Thyroid gland (tissue), 4 donors: Measurements from ENCODE around the gene COQ8A. TPM values are rescaled to one million over a fixed set of nuclear protein-coding genes. Genes with fewer than 3 reads are reported as not detected.

Source experiments
- DNase-seq, 2 donors: peaks; one replicate each; pipeline ENCODE4 v3.0.0-alpha.2; 2019
- H3K27ac ChIP-seq, 3 donors: fragments of 200-600 bp; sonication (generic); 1 replicate in 2 of 3; 2 replicates in 1 of 3; pipeline ENCODE4 v1.5.1; 2016 to 2019; ENCODE audit warnings: mild to moderate bottlenecking in 1 of 3, moderate library complexity in 1 of 3
- H3K27me3 ChIP-seq: fragments of 200-600 bp; sonication (generic); one replicate; pipeline ENCODE4 v1.5.1; 2019
- H3K36me3 ChIP-seq, 2 donors: fragments of 200-600 bp; sonication (generic); one replicate each; pipeline ENCODE4 v1.5.1; 2016 to 2019
- H3K4me1 ChIP-seq, 2 donors: fragments of 200-600 bp; sonication (generic); one replicate each; pipeline ENCODE4 v1.5.1; 2017 to 2019
- H3K4me3 ChIP-seq, 3 donors: fragments of 200-600 bp; sonication (generic); replicated peaks in 1 of 3; 1 replicate in 2 of 3; 2 replicates in 1 of 3; pipeline ENCODE4 v1.5.1; 2016; ENCODE audit warnings: mild to moderate bottlenecking in 1 of 3
- H3K9me3 ChIP-seq: fragments of 200-600 bp; sonication (generic); one replicate; pipeline ENCODE4 v1.5.1; 2017
- CTCF ChIP-seq, 6 experiments: fragments of 200-600 bp in 3 of 6; fragments of 450-650 bp in 3 of 6; sonication (generic) in 3 of 6; IDR thresholded peaks; one replicate each; pipeline ENCODE4 v1.5.1; 2016 to 2019; ENCODE audit warnings: antibody characterized with exemption in 6 of 6, mild to moderate bottlenecking in 2 of 6, inconsistent platforms in 1 of 6, moderate library complexity in 1 of 6
- POLR2A ChIP-seq, 2 donors: fragments of 450-650 bp; IDR thresholded peaks; one replicate each; pipeline ENCODE4 v1.6.1; 2017; ENCODE audit warnings: antibody characterized with exemption in 2 of 2, mild to moderate bottlenecking in 2 of 2, moderate library complexity in 1 of 2
- WGBS, 2 donors: methylation state at CpG; one replicate each; pipeline ENCODE4 v1.1.5; 2017; 5-methylcytosine and 5-hydroxymethylcytosine counted together
- intact Hi-C: fragments of 100-400 bp; cut with DNase I; formaldehyde crosslinking; loops from one replicate; pipeline ENCODE4 v1.15.1; 2023
- total RNA-seq, 4 donors: library from RNA; depleted of rRNA; stranded (reverse); fragments of >200 nt; gene quantifications; one replicate each; pipeline ENCODE4 v1.2.3, GENCODE V29; 2016

Gene COQ8A
- total RNA-seq, 4 donors from 2014 or later: 25.1 to 35.9 (median 30.1) TPM

- intact Hi-C loops: no loop called here
- no peak for DNase-seq
- WGBS, 2 donors: 92 to 94% methylated on average over 4 of the region's 4 CpGs
- no peaks in the 10 kb centered on the region for H3K4me1 ChIP-seq
- no peak for TF ChIP-seq CTCF (IDR thresholded peaks at IDR 0.05)
- H3K9me3 ChIP-seq: no peaks in the 10 kb centered on the region
- H3K4me3 ChIP-seq: no peak overlapping the region
- no peaks in the 10 kb centered on the region for H3K27me3 ChIP-seq
- H3K36me3 ChIP-seq: peaks cover 0 to 10% of the 10 kb centered on the region in 2 donors
- H3K27ac ChIP-seq: no peak overlapping the region
Observed at GRCh38 chr1:226901421-226901820, 38.7 kb upstream of the COQ8A start.

- Histone ChIP-seq H3K9me3 (no peaks in the 10 kb centered on the region), H3K27ac (no peak overlapping the region), H3K27me3 (no peaks in the 10 kb centered on the region), H3K4me1 (no peaks in the 10 kb centered on the region), H3K4me3 (no peak overlapping the region), H3K36me3 (peaks cover 0 to 10% of the 10 kb centered on the region in 2 donors)
- TF ChIP-seq POLR2A (IDR thresholded peaks at IDR 0.05): no peak
- TF ChIP-seq CTCF (IDR thresholded peaks at IDR 0.05): no peak
- no peak for DNase-seq
- WGBS, 2 donors: 73 to 86% methylated on average over 4 of the region's 4 CpGs
- intact Hi-C loops: no loop called here
Observed at GRCh38 chr1:226902601-226903000, 37.5 kb upstream of the COQ8A start.

- H3K4me3 ChIP-seq: no peak overlapping the region
- no peaks in the 10 kb centered on the region for H3K27me3 ChIP-seq
- DNase-seq: peak in 1 of 2 donors; percentile 7
- no peaks in the 10 kb centered on the region for H3K4me1 ChIP-seq
- TF ChIP-seq CTCF (IDR thresholded peaks at IDR 0.05): no peak
- TF ChIP-seq POLR2A (IDR thresholded peaks at IDR 0.05): no peak
- H3K27ac ChIP-seq: no peak overlapping the region
- intact Hi-C loops: no loop called here
- 80 to 81% methylated on average over 12 of the region's 12 CpGs for WGBS, 2 donors
- H3K9me3 ChIP-seq: no peaks in the 10 kb centered on the region
- H3K36me3 ChIP-seq: peaks cover 0 to 10% of the 10 kb centered on the region in 2 donors
Observed at GRCh38 chr1:226903819-226904716, 36.0 kb upstream of the COQ8A start.

GRCh38 chr1:226904772-226905171 is 35.3 kb upstream of the COQ8A start:
- WGBS, 2 donors: 94% methylated on average over 3 of the region's 3 CpGs
- H3K36me3 ChIP-seq: peaks cover 0 to 3% of the 10 kb centered on the region in 2 donors
- no peaks in the 10 kb centered on the region for H3K9me3 ChIP-seq
- no peaks in the 10 kb centered on the region for H3K4me1 ChIP-seq
- no peak overlapping the region for H3K27ac ChIP-seq
- intact Hi-C loops: no loop called here
- no peak for DNase-seq
- TF ChIP-seq CTCF (IDR thresholded peaks at IDR 0.05) (no peak), POLR2A (IDR thresholded peaks at IDR 0.05) (no peak)
- H3K4me3 ChIP-seq: no peak overlapping the region
- no peaks in the 10 kb centered on the region for H3K27me3 ChIP-seq

- Histone ChIP-seq H3K27ac (no peak overlapping the region), H3K36me3 (no peaks in the 10 kb centered on the region), H3K9me3 (no peaks in the 10 kb centered on the region), H3K27me3 (no peaks in the 10 kb centered on the region), H3K4me1 (no peaks in the 10 kb centered on the region), H3K4me3 (no peak overlapping the region)
- no peak for DNase-seq
- 90 to 92% methylated on average over 10 of the region's 10 CpGs for WGBS, 2 donors
- TF ChIP-seq POLR2A (IDR thresholded peaks at IDR 0.05) (no peak), CTCF (IDR thresholded peaks at IDR 0.05) (no peak)
- intact Hi-C loops: no loop called here
Observed at GRCh38 chr1:226908419-226908818, 31.7 kb upstream of the COQ8A start.
